ENCODE measurements around the gene FNDC5. TPM values are rescaled to one million over a fixed set of nuclear protein-coding genes. Genes with fewer than 3 reads are reported as not detected.

Gene FNDC5
- total RNA-seq, 6 experiments from 2014 or later = 1.0 to 8.3 (median 2.4) TPM

DNA sequence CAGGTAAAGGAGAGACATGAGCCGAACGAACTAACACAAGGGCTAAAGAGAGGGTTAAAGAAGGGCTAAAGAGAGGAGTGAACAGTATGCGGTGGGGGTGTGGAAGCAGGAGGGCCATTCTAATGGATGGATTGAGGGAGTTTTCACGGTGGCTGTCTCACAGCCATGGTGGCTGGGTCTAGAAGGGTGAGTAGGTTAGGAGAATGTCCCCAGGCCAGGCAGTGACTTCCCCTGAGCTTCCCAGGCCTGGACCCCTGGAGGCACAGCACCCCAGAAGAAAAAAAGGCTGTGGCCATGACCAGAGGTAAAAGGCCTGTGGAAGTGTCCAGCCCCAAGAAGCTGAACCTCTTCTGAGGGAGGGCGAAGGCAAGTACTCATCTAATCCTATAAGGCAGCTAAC lies 3.6 kb downstream of the FNDC5 start:
- ATAC-seq = no peak
- intact Hi-C loops (cut with DNase I) = no loop called here
- 100% methylated on average over 4 of the region's 5 CpGs for WGBS (ENCODE audit: insufficient coverage, low coverage, low lambda C conversion rate, missing lambda C conversion rate)

DNA sequence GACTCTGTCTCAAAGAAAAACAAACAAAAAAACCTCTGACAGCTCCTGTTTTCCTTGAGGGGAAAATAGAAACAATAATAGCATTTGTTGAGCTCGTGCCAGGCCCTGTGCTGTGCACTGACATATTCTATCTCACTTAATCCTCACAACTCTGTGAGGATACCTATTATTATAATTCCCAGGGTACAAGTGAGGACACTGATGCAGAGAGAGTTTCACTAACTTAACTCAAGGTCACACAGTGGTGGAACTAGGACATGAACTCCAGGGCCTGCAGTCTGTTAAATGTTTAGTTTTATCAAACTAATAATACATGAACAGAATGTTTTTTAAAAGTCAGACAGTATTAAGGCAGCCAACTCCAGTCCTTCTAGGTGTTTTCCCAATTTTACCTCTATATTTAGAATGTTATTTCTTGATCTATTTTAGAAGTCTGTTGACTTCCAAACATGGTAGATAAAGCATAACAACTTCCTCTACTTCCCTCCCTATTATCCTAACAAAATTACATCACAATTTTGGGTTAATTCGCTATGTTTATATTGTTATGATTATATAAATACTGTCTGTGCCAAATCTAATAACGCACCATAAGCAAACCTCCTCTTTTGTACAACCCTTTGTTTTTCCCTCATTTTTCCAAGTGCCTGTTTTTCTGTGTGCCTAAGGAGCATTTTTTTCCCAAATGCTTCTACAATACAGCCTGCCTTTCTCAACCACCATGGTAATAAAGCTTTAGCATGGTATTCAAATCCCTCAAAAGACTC lies 4.9 kb downstream of the FNDC5 start:
- Histone ChIP-seq H3K36me3 (no peaks in the 10 kb centered on the region), H3K9me3 (no peaks in the 10 kb centered on the region), H3K4me3 (no peak overlapping the region), H3K27me3 (no peaks in the 10 kb centered on the region), H3K4me1 (peaks cover 0 to 24% (median 7%) of the 10 kb centered on the region in 4 donors), H3K27ac (peak overlapping the region in 2 of 3 donors; percentile 79 to 97)
- ATAC-seq = no peak
- 35% methylated on average over 3 of the region's 3 CpGs for WGBS (ENCODE audit: insufficient coverage, low coverage, low lambda C conversion rate, missing lambda C conversion rate)
- TF ChIP-seq, protein P1, sequence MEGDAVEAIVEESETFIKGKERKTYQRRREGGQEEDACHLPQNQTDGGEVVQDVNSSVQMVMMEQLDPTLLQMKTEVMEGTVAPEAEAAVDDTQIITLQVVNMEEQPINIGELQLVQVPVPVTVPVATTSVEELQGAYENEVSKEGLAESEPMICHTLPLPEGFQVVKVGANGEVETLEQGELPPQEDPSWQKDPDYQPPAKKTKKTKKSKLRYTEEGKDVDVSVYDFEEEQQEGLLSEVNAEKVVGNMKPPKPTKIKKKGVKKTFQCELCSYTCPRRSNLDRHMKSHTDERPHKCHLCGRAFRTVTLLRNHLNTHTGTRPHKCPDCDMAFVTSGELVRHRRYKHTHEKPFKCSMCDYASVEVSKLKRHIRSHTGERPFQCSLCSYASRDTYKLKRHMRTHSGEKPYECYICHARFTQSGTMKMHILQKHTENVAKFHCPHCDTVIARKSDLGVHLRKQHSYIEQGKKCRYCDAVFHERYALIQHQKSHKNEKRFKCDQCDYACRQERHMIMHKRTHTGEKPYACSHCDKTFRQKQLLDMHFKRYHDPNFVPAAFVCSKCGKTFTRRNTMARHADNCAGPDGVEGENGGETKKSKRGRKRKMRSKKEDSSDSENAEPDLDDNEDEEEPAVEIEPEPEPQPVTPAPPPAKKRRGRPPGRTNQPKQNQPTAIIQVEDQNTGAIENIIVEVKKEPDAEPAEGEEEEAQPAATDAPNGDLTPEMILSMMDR (IDR thresholded peaks at IDR 0.05) = no peak
- no peak for TF ChIP-seq POLR2A (IDR thresholded peaks at IDR 0.05)
- no peak for DNase-seq
- intact Hi-C loops (cut with DNase I) = no loop called here

More for the DNA sequence above, 3.6 kb downstream of the FNDC5 start:
- Histone ChIP-seq H3K36me3 (no peaks in the 10 kb centered on the region), H3K27ac (no peak overlapping the region), H3K27me3 (no peaks in the 10 kb centered on the region), H3K4me3 (no peak overlapping the region), H3K9me3 (no peaks in the 10 kb centered on the region), H3K4me1 (peaks cover 0 to 28% (median 7%) of the 10 kb centered on the region in 4 donors)
- TF ChIP-seq, protein P1 (IDR thresholded peaks at IDR 0.05) = no peak
- TF ChIP-seq POLR2A (IDR thresholded peaks at IDR 0.05) = no peak
- no peak for DNase-seq

DNA sequence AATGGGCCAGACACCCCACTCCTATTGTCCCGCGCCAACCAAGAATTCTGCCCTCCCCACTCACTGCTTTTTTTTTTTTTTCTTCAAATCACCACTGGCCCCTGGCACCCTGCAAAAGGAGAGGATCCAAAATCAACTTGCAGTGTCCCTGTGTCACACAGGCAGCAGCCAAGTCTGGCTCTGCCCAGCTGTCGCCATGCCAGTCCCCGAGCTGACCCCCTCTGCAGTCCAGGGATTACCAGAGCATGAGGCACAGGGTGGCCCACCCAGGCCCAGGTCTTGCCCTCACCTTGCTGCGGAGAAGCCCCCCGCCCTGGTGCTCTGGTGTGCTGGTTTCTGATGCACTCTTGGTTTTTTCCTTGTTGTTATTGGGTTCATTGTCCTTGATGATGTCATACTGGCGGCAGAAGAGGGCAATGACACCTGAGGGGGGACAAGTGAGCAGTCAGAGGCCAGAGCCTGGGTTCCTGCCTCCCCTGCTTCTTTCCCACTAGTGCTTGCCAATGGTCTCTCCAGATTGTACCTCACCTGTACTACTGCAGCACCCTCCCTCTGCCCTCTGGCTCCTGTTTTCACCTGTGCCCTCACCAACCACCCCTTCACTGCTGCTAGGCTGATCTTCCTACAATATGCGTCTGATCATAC lies 6.2 kb downstream of the FNDC5 start:
- Histone ChIP-seq H3K27me3 (no peaks in the 10 kb centered on the region), H3K27ac (peak overlapping the region; percentile 69 to 97 (median 79)), H3K36me3 (no peaks in the 10 kb centered on the region), H3K9me3 (no peaks in the 10 kb centered on the region), H3K4me1 (peaks cover 0 to 24% (median 5%) of the 10 kb centered on the region in 4 donors), H3K4me3 (peak overlapping the region in 2 of 3 donors; percentile 24 to 47)
- 30% methylated on average over 7 of the region's 8 CpGs for WGBS (ENCODE audit: insufficient coverage, low coverage, low lambda C conversion rate, missing lambda C conversion rate)
- intact Hi-C loops (cut with DNase I) = no loop called here
- TF ChIP-seq, protein P1 (IDR thresholded peaks at IDR 0.05) = no peak
- no peak for TF ChIP-seq POLR2A (IDR thresholded peaks at IDR 0.05)
- peak; percentile 89 to 94 (median 93) for ATAC-seq
- peak; percentile 69 to 89 (median 89) for DNase-seq

DNA sequence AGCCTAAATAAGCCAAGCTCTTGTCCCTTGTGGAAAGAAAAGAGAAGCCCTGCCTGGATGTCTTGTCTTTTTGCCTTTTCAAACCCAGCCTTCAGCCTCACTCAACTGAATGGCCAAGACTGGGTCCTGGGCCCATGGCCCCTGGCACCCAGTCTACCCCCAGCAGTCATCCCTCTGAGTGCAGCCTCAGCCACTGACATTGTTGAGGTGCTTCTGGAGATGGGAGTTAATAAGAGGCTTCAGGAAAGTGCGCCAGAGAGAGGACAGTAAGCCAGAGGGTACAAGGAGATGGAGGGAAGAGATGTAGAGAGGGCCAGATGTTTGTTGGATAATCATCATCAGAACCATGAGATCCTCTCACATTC lies 6.8 kb downstream of the FNDC5 start:
- no peak for DNase-seq
- 71% methylated on average over 1 of the region's 1 CpG for WGBS (ENCODE audit: insufficient coverage, low coverage, low lambda C conversion rate, missing lambda C conversion rate)
- H3K36me3 ChIP-seq = no peaks in the 10 kb centered on the region
- intact Hi-C loops (cut with DNase I) = no loop called here
- H3K27me3 ChIP-seq = no peaks in the 10 kb centered on the region
- H3K4me1 ChIP-seq = peaks cover 0 to 24% (median 5%) of the 10 kb centered on the region in 4 donors
- no peaks in the 10 kb centered on the region for H3K9me3 ChIP-seq
- no peak for TF ChIP-seq POLR2A (IDR thresholded peaks at IDR 0.05)
- TF ChIP-seq, protein P1 (IDR thresholded peaks at IDR 0.05) = no peak
- no peak for ATAC-seq
- no peak overlapping the region for H3K4me3 ChIP-seq
- peak overlapping the region in 2 of 3 donors; percentile 79 to 97 for H3K27ac ChIP-seq

Measured in right lobe of liver (tissue), 6 donors.